Activated CD4-positive, alpha-beta T cell treated with anti-CD3 and anti-CD28 coated beads, Interleukin-2, amount 10 ng/mL, durations not matched to agents 7 days and 5 days (primary cell): Measurements from ENCODE around the gene MTCH2. TPM values are rescaled to one million over a fixed set of nuclear protein-coding genes. Genes with fewer than 3 reads are reported as not detected.

Experiments
- CTCF ChIA-PET: fragments of 350-600 bp; sonication (Branson Sonifier 250); formaldehyde crosslinking; loops from one replicate; lab custom pipeline; 2021; ENCODE audit warnings: antibody characterized with exemption; lab: Charles Lee
- POLR2A ChIA-PET: fragments of 350-600 bp; sonication (Branson Sonifier 250); formaldehyde crosslinking; loops from one replicate; lab custom pipeline; 2021; ENCODE audit warnings: antibody characterized with exemption; lab: Charles Lee
- DNase-seq: peaks from one replicate; pipeline ENCODE4 v3.0.0-alpha.2; 2020
- H3K27ac Mint-ChIP-seq: one replicate; pipeline ENCODE4 v1.8.0; 2021; ENCODE audit warnings: mild to moderate bottlenecking, moderate library complexity, mixed read lengths
- H3K27me3 Mint-ChIP-seq: one replicate; pipeline ENCODE4 v1.8.0; 2021; ENCODE audit warnings: mixed read lengths
- H3K36me3 Mint-ChIP-seq: one replicate; pipeline ENCODE4 v1.8.0; 2021; ENCODE audit warnings: low read depth, mixed read lengths
- H3K4me1 Mint-ChIP-seq: one replicate; pipeline ENCODE4 v1.8.0; 2021; ENCODE audit warnings: mixed read lengths
- H3K4me3 Mint-ChIP-seq: one replicate; pipeline ENCODE4 v1.8.0; 2021; ENCODE audit warnings: mild to moderate bottlenecking, moderate library complexity, mixed read lengths
- H3K9me3 Mint-ChIP-seq: one replicate; pipeline ENCODE4 v1.8.0; 2021; ENCODE audit warnings: mixed read lengths
- total RNA-seq, 2 experiments: library from RNA; stranded (reverse); gene quantifications; one replicate each; pipeline ENCODE4 v1.2.3, GENCODE V29; 2021

The MTCH2 gene
- total RNA-seq, 2 experiments from 2014 or later = 76.6 to 89.4 TPM

DNA sequence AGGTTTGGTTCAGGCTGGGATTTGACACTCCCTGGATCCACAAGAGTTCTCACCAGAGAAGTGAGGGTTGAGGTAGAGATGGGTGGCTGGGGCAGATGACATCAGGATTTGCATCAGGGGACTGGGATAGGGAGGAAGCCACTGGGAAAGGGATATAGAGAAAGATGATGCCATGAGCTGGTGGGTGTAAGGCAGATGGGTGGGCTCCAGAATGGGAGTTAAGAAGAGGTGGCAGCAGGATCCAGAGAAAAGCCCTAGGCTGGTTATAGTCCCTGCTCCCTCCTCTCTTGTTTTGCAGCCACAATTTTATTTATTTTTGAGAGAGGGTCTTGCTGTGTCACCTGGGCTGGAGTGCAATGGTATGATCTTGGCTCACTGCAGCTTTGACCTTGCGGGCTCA lies 46.4 kb downstream of the MTCH2 start:
- peaks cover 20% of the 10 kb centered on the region for H3K4me1 Mint-ChIP-seq
- H3K36me3 Mint-ChIP-seq = no peaks in the 10 kb centered on the region
- H3K27ac Mint-ChIP-seq = no peak overlapping the region
- H3K4me3 Mint-ChIP-seq = no peak overlapping the region
- H3K27me3 Mint-ChIP-seq = peaks cover 34% of the 10 kb centered on the region
- ChIA-PET CTCF (interaction anchor here (0.6 to 1.3 kb wide), 4 partner anchors 11 to 798 kb away, joined by 3 to 7 read pairs (median 3); no protein-coding TSS in a partner anchor), POLR2A (no interaction called here)
- H3K9me3 Mint-ChIP-seq = no peaks in the 10 kb centered on the region
- no peak for DNase-seq

DNA sequence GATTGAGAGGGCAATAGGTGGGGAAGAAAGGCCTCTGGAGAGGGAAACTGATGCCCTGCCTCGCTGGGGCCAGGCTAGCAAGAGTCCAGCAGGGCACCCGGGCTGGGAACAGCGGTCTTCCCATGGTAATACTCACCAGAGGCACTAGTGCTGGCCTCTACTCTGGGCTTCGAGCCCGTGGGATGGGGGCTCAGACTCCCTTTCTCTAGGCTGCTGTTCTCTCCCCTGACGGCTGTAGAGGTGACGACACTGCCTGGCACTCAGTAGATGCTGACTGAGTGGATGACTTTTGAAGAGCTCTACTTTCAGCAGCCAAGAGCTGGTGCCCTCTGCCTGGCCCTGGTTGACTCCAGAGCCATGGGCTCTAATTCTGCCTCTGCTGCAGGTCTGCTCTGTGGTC lies 47.3 kb downstream of the MTCH2 start:
- CTCF ChIA-PET = interaction anchor here (0.6 to 1.4 kb wide), 5 partner anchors 13 to 1261 kb away, joined by 3 read pairs; no protein-coding TSS in a partner anchor
- no peak overlapping the region for H3K27ac Mint-ChIP-seq

DNA sequence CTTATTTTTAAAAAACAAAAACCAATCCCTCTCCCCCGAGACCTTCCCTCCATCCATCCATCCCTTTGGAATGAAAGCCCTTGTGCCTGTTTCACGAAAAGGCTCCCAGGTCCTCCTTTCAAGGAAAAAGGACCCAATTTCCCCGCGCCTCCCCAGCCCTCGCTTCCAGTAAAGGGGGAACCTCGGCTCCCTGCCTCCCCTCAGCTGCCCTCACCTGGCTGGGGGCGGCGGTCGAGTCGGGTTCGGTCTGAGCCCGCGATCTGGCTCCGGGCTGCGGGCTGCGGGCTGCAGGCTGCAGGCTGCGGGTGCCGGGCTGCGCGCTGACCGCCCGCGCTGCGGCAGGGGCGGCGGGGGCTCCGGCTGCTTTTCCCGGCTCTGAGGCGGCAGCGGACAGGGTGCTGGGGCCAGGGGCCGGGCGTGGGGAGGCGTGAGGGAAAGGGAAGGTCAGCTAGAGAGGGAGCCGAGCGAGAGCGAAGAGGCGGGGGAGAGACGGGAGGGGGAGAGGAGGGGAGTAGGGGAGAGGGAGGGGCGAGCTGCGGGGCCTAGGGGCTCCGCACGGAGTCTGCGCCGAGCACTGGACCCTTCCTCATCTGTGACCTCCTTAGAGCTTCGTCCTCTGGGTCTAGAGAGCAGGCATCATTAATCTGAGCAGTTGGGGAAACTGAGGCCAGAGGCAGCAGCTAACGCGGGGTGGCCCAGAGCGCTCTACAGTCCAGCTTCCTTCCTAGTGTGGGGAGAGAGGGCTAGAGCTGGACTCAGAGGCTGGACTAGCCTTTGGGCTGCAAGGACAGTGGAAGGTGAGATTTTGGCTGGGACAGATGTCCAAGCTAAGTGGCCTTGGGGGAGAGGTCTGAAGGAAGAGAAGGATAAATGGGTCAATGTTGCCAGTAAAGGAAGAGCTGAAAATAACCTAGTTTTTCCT lies 48.2 kb downstream of the MTCH2 start, which contains the start of gene C1QTNF4:
Gene C1QTNF4, minus strand, starts transcription at position 478 of the 922 bp plus-strand sequence. CDS start 3,601 bp downstream, outside the sequence.
- Mint-ChIP-seq H3K9me3 (no peaks in the 10 kb centered on the region), H3K27me3 (peaks cover 34% of the 10 kb centered on the region), H3K36me3 (no peaks in the 10 kb centered on the region), H3K4me3 (no peak within 1 kb of the TSS), H3K4me1 (peaks cover 20% of the 10 kb centered on the region), H3K27ac (no peak within 1 kb of the TSS)
- ChIA-PET CTCF (interaction anchor here (0.6 to 1.5 kb wide), 5 partner anchors 13 to 1260 kb away, joined by 3 read pairs; no protein-coding TSS in a partner anchor), POLR2A (no interaction called here)
- DNase-seq = no peak

More for the DNA sequence above, 47.3 kb downstream of the MTCH2 start:
- peaks cover 34% of the 10 kb centered on the region for H3K27me3 Mint-ChIP-seq
- H3K36me3 Mint-ChIP-seq = no peaks in the 10 kb centered on the region
- no peak for DNase-seq
- peaks cover 20% of the 10 kb centered on the region for H3K4me1 Mint-ChIP-seq
- no peaks in the 10 kb centered on the region for H3K9me3 Mint-ChIP-seq
- POLR2A ChIA-PET = no interaction called here
- H3K4me3 Mint-ChIP-seq = no peak overlapping the region

DNA sequence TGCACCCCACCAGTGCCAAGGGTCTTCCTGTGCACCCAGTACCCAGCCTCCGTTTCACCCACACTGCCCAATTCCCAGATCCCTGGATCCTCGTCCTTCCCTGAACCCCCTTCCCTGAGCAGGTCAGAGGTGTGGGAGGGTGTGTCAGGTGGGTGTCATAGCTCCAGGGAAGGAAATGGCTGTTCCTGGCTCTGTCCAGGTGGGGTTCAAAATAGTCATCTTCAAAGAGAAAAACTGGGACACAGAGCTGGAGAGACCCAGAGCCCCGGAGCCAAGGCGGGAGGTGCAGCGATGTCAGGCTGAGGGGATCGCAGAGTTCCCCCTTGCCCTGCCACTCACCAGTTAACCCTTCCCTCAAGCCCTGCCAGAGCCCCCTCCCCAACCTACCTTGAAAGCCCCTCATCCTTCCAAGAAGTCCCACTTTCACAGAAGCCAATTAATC lies 48.8 kb downstream of the MTCH2 start:
- no peak overlapping the region for H3K4me3 Mint-ChIP-seq
- no peak overlapping the region for H3K27ac Mint-ChIP-seq
- peaks cover 20% of the 10 kb centered on the region for H3K4me1 Mint-ChIP-seq
- no peak for DNase-seq
- H3K9me3 Mint-ChIP-seq = no peaks in the 10 kb centered on the region
- ChIA-PET CTCF (interaction anchor here (0.7 to 1.5 kb wide), 2 partner anchors 12 to 134 kb away, joined by 3 to 4 read pairs; no protein-coding TSS in a partner anchor), POLR2A (no interaction called here)
- peaks cover 34% of the 10 kb centered on the region for H3K27me3 Mint-ChIP-seq
- no peaks in the 10 kb centered on the region for H3K36me3 Mint-ChIP-seq

DNA sequence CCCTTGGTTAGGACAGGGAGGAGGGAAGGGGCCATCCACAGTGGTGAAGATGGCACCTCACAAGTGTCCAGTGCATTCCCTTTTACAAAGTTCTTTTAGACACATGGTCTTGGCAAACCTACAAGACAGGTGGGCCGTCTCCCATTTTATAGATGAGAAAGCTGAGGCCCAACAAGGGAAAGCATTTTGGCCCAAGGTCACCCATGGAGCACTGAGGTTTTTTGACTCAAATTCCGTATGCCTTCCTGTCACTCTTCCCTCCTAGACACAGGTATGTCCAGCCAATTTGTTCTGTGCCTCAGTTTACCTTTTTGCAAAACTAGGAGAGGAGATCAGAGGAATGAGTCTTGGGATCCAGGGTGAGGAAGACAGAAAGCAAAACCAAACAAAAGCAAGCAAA lies 49.4 kb downstream of the MTCH2 start:
- POLR2A ChIA-PET = no interaction called here

DNA sequence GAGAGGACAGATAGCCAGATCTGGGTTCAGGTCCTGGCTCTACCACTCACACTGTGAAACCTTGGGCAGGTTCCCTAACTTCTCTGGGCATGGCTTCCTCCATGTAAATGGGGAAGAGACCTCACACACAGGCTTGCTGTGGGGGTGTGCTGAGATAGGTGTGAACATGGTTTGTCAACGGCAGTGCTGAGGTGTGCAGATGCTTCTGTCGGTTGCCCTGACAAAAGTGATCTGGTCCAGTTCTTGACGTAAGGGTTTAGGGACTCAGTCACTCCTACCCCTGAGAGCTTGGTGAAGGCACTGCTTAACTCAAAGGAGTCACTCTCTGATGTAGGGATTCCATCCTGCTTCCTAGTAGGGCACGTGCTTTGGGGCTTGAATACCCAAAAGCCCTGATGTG lies 50.1 kb downstream of the MTCH2 start:
- H3K9me3 Mint-ChIP-seq = no peaks in the 10 kb centered on the region
- DNase-seq = no peak
- no peak overlapping the region for H3K27ac Mint-ChIP-seq
- peaks cover 34% of the 10 kb centered on the region for H3K27me3 Mint-ChIP-seq
- no peak overlapping the region for H3K4me3 Mint-ChIP-seq
- no peaks in the 10 kb centered on the region for H3K36me3 Mint-ChIP-seq
- POLR2A ChIA-PET = no interaction called here
- CTCF ChIA-PET = interaction anchor here (1.1 to 1.3 kb wide), 2 partner anchors 24 to 25 kb away, joined by 3 read pairs; no protein-coding TSS in a partner anchor
- H3K4me1 Mint-ChIP-seq = peaks cover 20% of the 10 kb centered on the region

More for the DNA sequence above, 49.4 kb downstream of the MTCH2 start:
- Mint-ChIP-seq H3K27me3 (peaks cover 34% of the 10 kb centered on the region), H3K4me3 (no peak overlapping the region), H3K36me3 (no peaks in the 10 kb centered on the region), H3K9me3 (no peaks in the 10 kb centered on the region), H3K27ac (no peak overlapping the region), H3K4me1 (peaks cover 20% of the 10 kb centered on the region)
- CTCF ChIA-PET = interaction anchor here (0.7 to 1.5 kb wide), 4 partner anchors 12 to 135 kb away, joined by 3 to 4 read pairs (median 3); no protein-coding TSS in a partner anchor
- DNase-seq = no peak

DNA sequence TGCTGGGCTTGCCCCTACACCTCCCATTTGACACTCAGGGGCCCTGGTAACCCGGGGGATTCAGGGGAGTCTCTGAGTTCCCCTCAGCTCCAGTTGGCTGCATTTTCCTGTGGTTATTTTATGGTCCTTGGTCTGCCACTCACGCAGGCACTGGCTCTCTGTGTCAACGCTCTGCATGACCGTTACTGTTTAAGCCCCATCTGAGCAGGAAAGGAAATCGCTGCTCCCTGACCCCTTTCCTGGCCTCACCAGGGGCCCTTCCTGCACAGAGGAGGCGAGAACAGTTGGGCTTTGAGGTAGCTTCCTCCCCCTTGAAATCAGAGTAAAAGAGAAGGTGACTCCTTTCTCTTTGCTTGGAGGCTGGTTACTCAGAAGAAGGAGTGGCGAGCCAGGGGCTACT lies 50.6 kb downstream of the MTCH2 start:
- no peaks in the 10 kb centered on the region for H3K9me3 Mint-ChIP-seq
- H3K4me3 Mint-ChIP-seq = no peak overlapping the region
- POLR2A ChIA-PET = no interaction called here
- peaks cover 34% of the 10 kb centered on the region for H3K27me3 Mint-ChIP-seq
- DNase-seq = no peak
- H3K36me3 Mint-ChIP-seq = no peaks in the 10 kb centered on the region
- peaks cover 20% of the 10 kb centered on the region for H3K4me1 Mint-ChIP-seq
- no peak overlapping the region for H3K27ac Mint-ChIP-seq
- CTCF ChIA-PET = interaction anchor here (0.8 to 1.3 kb wide), 3 partner anchors 10 to 25 kb away, joined by 3 read pairs; no protein-coding TSS in a partner anchor

DNA sequence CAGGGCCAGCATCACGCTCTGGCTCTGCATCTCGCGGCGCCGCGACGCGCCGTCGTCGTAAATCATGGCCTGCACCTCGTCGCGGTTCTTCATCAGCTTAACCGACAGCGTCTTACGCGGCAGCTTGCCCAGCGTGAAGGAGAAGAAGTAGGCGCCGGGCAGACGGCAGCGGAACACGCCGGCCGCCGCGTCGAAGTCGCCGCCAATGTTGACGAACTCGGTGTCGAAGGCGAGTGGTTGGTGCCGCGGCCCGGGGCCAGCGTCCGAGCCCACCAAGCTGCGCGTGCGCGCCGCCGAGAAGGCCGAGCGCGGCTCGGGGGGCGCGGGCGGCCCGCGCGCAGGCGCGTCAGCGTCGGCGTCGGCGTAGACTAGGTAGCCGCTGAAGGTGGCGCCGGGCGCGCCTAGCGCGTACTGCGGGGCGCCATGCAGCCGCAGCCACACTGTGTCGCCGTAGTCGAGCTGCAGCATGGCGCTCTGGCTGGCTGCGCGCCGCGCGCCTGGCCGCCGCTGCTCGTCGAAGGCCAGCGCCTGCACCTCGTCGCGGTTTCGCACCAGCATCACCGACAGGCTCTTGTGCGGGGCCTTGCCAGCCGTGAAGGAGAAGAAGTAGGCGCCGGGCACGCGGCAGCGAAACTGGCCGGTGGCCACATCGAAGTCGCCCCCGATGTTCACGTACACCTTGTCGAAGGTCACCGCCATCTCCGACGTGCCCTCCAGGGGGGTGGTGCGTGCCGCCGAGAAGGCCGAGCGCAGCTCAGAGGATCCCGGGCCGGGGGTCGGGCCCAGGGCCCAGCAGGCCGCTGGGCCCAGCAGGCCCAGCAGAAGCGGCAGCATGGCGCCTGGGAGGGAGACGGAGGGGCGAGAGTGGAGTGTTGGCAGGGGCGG lies 52.1 kb downstream of the MTCH2 start:
- Mint-ChIP-seq H3K27ac (no peak overlapping the region), H3K4me1 (peaks cover 20% of the 10 kb centered on the region), H3K27me3 (peaks cover 27% of the 10 kb centered on the region), H3K9me3 (no peaks in the 10 kb centered on the region), H3K4me3 (no peak overlapping the region), H3K36me3 (no peaks in the 10 kb centered on the region)
- ChIA-PET POLR2A (no interaction called here), CTCF (no interaction called here)
- no peak for DNase-seq

DNA sequence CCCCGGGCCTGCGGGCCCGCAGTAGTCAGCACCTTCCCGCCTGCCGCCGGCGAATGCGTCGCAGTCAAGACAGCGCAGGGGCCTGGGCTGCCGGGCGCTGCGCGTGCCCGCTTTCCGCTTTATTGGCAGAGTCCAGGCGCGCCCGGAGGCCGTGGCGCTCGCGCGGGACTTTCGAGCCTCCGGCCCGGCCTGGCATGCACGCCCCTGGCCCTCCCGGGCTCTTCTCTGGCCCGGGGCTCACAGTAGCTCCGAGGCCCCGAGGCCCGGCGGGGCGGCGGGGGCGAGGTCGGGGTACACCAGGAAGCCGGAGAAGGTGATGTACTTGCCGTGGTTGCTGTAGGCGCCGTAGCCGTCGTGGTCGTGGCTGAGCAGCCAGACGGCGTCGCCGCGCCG lies 52.8 kb downstream of the MTCH2 start:
- no peak overlapping the region for H3K27ac Mint-ChIP-seq
- no peak overlapping the region for H3K4me3 Mint-ChIP-seq
- ChIA-PET POLR2A (no interaction called here), CTCF (no interaction called here)
- no peak for DNase-seq
- peaks cover 19% of the 10 kb centered on the region for H3K4me1 Mint-ChIP-seq
- H3K27me3 Mint-ChIP-seq = peaks cover 21% of the 10 kb centered on the region
- no peaks in the 10 kb centered on the region for H3K9me3 Mint-ChIP-seq
- no peaks in the 10 kb centered on the region for H3K36me3 Mint-ChIP-seq

DNA sequence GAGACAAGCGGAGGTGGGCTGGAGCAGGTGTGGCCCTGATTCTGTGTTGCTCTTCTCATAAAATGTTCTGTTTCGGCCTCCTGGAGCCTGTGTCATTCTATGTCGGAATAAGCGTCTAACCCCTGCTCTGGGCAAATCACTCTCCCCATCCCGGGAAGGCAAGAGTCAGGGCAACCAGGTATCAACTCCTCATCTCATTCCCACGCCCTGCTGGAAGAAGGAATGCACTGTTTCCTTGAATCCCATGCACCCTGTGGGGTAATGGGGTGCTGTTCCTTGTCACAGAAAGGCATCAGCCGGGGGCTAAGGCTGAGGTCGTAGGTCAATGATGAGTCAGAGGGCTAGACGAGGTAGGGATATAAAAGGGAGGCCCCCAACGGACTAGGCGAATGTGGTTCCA lies 53.2 kb downstream of the MTCH2 start:
- H3K27me3 Mint-ChIP-seq = peaks cover 18% of the 10 kb centered on the region
- ChIA-PET CTCF (no interaction called here), POLR2A (no interaction called here)
- no peak for DNase-seq
- peaks cover 17% of the 10 kb centered on the region for H3K4me1 Mint-ChIP-seq
- H3K4me3 Mint-ChIP-seq = no peak overlapping the region
- peaks cover 4% of the 10 kb centered on the region for H3K36me3 Mint-ChIP-seq
- H3K27ac Mint-ChIP-seq = no peak overlapping the region
- no peaks in the 10 kb centered on the region for H3K9me3 Mint-ChIP-seq

DNA sequence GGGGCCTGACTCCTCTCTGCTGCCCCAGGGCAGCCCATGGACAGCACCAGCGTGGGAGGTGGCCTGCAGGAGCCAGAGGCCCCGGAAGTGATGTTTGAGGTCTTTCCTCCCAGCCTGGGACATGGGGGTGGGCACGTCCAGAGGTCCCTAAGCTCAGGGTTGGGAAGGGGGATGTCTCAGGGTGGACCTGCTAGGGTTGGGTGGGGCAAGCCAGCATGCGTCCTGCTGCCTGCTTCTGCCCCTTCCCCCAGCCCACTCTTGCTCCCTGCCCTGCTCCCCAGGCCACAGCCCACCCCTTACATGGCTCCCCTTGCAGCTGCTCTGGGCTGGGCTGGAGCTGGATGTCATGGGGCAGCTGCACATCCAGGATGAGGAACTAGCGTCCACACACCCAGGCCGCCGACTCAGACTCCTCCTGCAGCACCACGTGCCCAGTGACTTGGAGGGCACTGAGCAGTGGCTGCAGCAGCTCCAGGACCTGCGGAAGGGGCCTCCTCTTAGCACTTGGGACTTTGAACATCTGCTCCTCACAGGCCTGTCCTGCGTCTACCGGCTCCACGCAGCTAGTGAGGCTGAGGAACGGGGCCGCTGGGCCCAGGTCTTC lies 54.5 kb downstream of the MTCH2 start:
- Mint-ChIP-seq H3K27me3 (peaks cover 7% of the 10 kb centered on the region), H3K27ac (no peak overlapping the region), H3K4me3 (no peak overlapping the region), H3K4me1 (peaks cover 10% of the 10 kb centered on the region), H3K9me3 (no peaks in the 10 kb centered on the region), H3K36me3 (peaks cover 11% of the 10 kb centered on the region)
- ChIA-PET POLR2A (no interaction called here), CTCF (interaction anchor here (1.0 kb wide), 1 partner anchor 9 kb away, joined by 3 read pairs; the partner anchor contains the start of genes KBTBD4 and NDUFS3)
- no peak for DNase-seq
